Trophoblast cell (in vitro differentiated cells and primary cell): Measurements from ENCODE around the gene RHPN2.

Experiments used
- DNase-seq, 2 donors: peaks; one replicate each; pipeline ENCODE4 v3.0.0-alpha.2; 2016
- H2AFZ ChIP-seq: 2 replicates; pipeline ENCODE4 v1.6.1; 2013; ENCODE audit warnings: low read length, moderate library complexity, mild to moderate bottlenecking; ENCODE audit not compliant: insufficient read depth, poor library complexity
- H2AK5ac ChIP-seq: 2 replicates; pipeline ENCODE4 v1.6.1; 2013; ENCODE audit warnings: mild to moderate bottlenecking, low read length
- H2BK120ac ChIP-seq: 2 replicates; pipeline ENCODE4 v1.6.1; 2013; ENCODE audit warnings: low read length, mild to moderate bottlenecking, moderate library complexity; ENCODE audit not compliant: insufficient read depth, poor library complexity
- H2BK12ac ChIP-seq: 2 replicates; pipeline ENCODE4 v1.6.1; 2013; ENCODE audit warnings: mild to moderate bottlenecking, low read length, moderate library complexity
- H2BK5ac ChIP-seq: 2 replicates; pipeline ENCODE4 v1.6.1; 2013; ENCODE audit warnings: low read length, low read depth, moderate library complexity, mild to moderate bottlenecking; ENCODE audit not compliant: poor library complexity
- H3K14ac ChIP-seq: 2 replicates; pipeline ENCODE4 v1.6.1; 2013; ENCODE audit warnings: mild to moderate bottlenecking, low read length
- H3K18ac ChIP-seq: 2 replicates; pipeline ENCODE4 v1.6.1; 2013; ENCODE audit warnings: mild to moderate bottlenecking, low read length
- H3K23ac ChIP-seq: 2 replicates; pipeline ENCODE4 v1.6.1; 2013; ENCODE audit warnings: low read length
- H3K27ac ChIP-seq: 2 replicates; pipeline ENCODE4 v1.5.1; 2013; ENCODE audit warnings: low read depth, mild to moderate bottlenecking, inconsistent platforms, low read length, moderate library complexity
- H3K27me3 ChIP-seq: 2 replicates; pipeline ENCODE4 v1.6.1; 2013; ENCODE audit warnings: inconsistent platforms, mild to moderate bottlenecking, low read length, moderate library complexity; ENCODE audit not compliant: insufficient read depth
- H3K36me3 ChIP-seq, 2 experiments: 1 replicate in 1 of 2; 2 replicates in 1 of 2; pipeline ENCODE4 v1.6.1; 2013; ENCODE audit warnings: low read length in 2 of 2, mild to moderate bottlenecking in 2 of 2, moderate library complexity in 1 of 2; ENCODE audit not compliant: insufficient read depth in 2 of 2, control insufficient read depth in 1 of 2
- H3K4ac ChIP-seq: 2 replicates; pipeline ENCODE4 v1.6.1; 2013; ENCODE audit warnings: low read depth, mild to moderate bottlenecking, low read length, moderate library complexity
- H3K4me1 ChIP-seq, 2 experiments: 1 replicate in 1 of 2; 2 replicates in 1 of 2; pipeline ENCODE4 v1.6.1; 2013; ENCODE audit warnings: low read length in 2 of 2, mild to moderate bottlenecking in 2 of 2, moderate library complexity in 1 of 2; ENCODE audit not compliant: insufficient read depth in 2 of 2, control insufficient read depth in 1 of 2
- H3K4me2 ChIP-seq: 2 replicates; pipeline ENCODE4 v1.6.1; 2013; ENCODE audit warnings: inconsistent platforms, mild to moderate bottlenecking, low read length, moderate library complexity
- H3K4me3 ChIP-seq: 2 replicates; pipeline ENCODE4 v1.5.1; 2013; ENCODE audit warnings: mild to moderate bottlenecking, low read depth, low read length, inconsistent platforms
- H3K79me1 ChIP-seq: one replicate; pipeline ENCODE4 v1.6.1; 2013; ENCODE audit warnings: low read length
- H3K79me2 ChIP-seq: 2 replicates; pipeline ENCODE4 v1.6.1; 2013; ENCODE audit warnings: low read length, mild to moderate bottlenecking; ENCODE audit not compliant: control insufficient read depth, insufficient read depth, poor library complexity
- H3K9ac ChIP-seq: 2 replicates; pipeline ENCODE4 v1.6.1; 2013; ENCODE audit warnings: mild to moderate bottlenecking, low read length
- H3K9me3 ChIP-seq: 2 replicates; pipeline ENCODE4 v1.6.1; 2013; ENCODE audit warnings: low read depth, mild to moderate bottlenecking, control low read depth, inconsistent platforms, low read length; ENCODE audit not compliant: insufficient read depth
- H4K12ac ChIP-seq: 2 replicates; pipeline ENCODE4 v1.6.1; 2013; ENCODE audit warnings: low read depth, mild to moderate bottlenecking, low read length, moderate library complexity
- H4K8ac ChIP-seq: 2 replicates; pipeline ENCODE4 v1.6.1; 2013; ENCODE audit warnings: low read depth, mild to moderate bottlenecking, low read length, moderate library complexity
- H4K91ac ChIP-seq: one replicate; pipeline ENCODE4 v1.6.1; 2013; ENCODE audit warnings: low read depth, mild to moderate bottlenecking, low read length, moderate library complexity
- WGBS: extraction: QIAGEN DNeasy Blood & Tissue Kit; methylation state at CpG from one replicate; pipeline ENCODE4 v1.1.7; 2013; ENCODE audit warnings: missing lambda C conversion rate; ENCODE audit not compliant: insufficient read length, insufficient coverage; ENCODE audit errors: extremely low coverage; 5-methylcytosine and 5-hydroxymethylcytosine counted together

RHPN2 gene

GRCh38 chr19:33096005-33096404 is 31.3 kb upstream of the RHPN2 start:
- Histone ChIP-seq H3K4ac (no peak overlapping the region), H3K23ac (no peak overlapping the region), H2BK5ac (no peak overlapping the region), H3K4me1 (no peaks in the 10 kb centered on the region), H2BK120ac (no peak overlapping the region), H3K36me3 (peaks cover 27 to 47% of the 10 kb centered on the region in 2 experiments), H2BK12ac (no peak overlapping the region), H3K18ac (no peak overlapping the region), H3K27ac (no peak overlapping the region), H3K9ac (no peak overlapping the region), H2AK5ac (no peak overlapping the region), H4K91ac (no peak overlapping the region), H3K79me1 (no peaks in the 10 kb centered on the region), H3K14ac (no peak overlapping the region), H2AFZ (no peak overlapping the region), H3K79me2 (no peaks in the 10 kb centered on the region), H3K4me3 (no peak overlapping the region), H3K27me3 (no peaks in the 10 kb centered on the region), H4K12ac (no peak overlapping the region), H4K8ac (no peak overlapping the region), H3K9me3 (no peaks in the 10 kb centered on the region), H3K4me2 (no peak overlapping the region)
- no CpG with 5 or more reads among the region's 4 CpGs for WGBS
- no peak for DNase-seq

GRCh38 chr19:33094436-33095067 is 29.9 kb upstream of the RHPN2 start:
- Histone ChIP-seq H2BK12ac (no peak overlapping the region), H3K9me3 (no peaks in the 10 kb centered on the region), H2AK5ac (no peak overlapping the region), H2AFZ (no peak overlapping the region), H4K12ac (no peak overlapping the region), H3K79me2 (no peaks in the 10 kb centered on the region), H3K4me2 (no peak overlapping the region), H4K8ac (no peak overlapping the region), H2BK5ac (no peak overlapping the region), H3K27me3 (no peaks in the 10 kb centered on the region), H3K79me1 (no peaks in the 10 kb centered on the region), H3K18ac (no peak overlapping the region), H3K4me1 (no peaks in the 10 kb centered on the region), H3K4ac (no peak overlapping the region), H3K14ac (no peak overlapping the region), H2BK120ac (no peak overlapping the region), H3K4me3 (no peak overlapping the region), H3K27ac (no peak overlapping the region), H3K36me3 (peaks cover 31 to 47% of the 10 kb centered on the region in 2 experiments), H3K23ac (no peak overlapping the region), H4K91ac (no peak overlapping the region), H3K9ac (no peak overlapping the region)
- no peak for DNase-seq
- WGBS: no CpG with 5 or more reads among the region's 6 CpGs

- WGBS: no CpG with 5 or more reads among the region's 11 CpGs
Measured at GRCh38 chr19:33093420-33094210, 28.9 kb upstream of the RHPN2 start.

GRCh38 chr19:33090179-33090578 is 25.5 kb upstream of the RHPN2 start:
- H3K18ac ChIP-seq: no peak overlapping the region
- no peak overlapping the region for H3K23ac ChIP-seq
- no peak overlapping the region for H3K27ac ChIP-seq
- no peaks in the 10 kb centered on the region for H3K27me3 ChIP-seq
- no peak overlapping the region for H3K4ac ChIP-seq
- H4K8ac ChIP-seq: no peak overlapping the region
- peak overlapping the region; percentile 23 for H3K9ac ChIP-seq
- peaks cover 22 to 36% of the 10 kb centered on the region in 2 experiments for H3K36me3 ChIP-seq
- H2BK12ac ChIP-seq: no peak overlapping the region
- H2BK5ac ChIP-seq: no peak overlapping the region
- H3K79me1 ChIP-seq: no peaks in the 10 kb centered on the region
- H3K4me2 ChIP-seq: no peak overlapping the region
- H2AK5ac ChIP-seq: no peak overlapping the region
- H3K79me2 ChIP-seq: no peaks in the 10 kb centered on the region
- H3K14ac ChIP-seq: no peak overlapping the region
- no peaks in the 10 kb centered on the region for H3K4me1 ChIP-seq
- H3K4me3 ChIP-seq: no peak overlapping the region
- H2BK120ac ChIP-seq: no peak overlapping the region
- H4K91ac ChIP-seq: no peak overlapping the region
- no peak overlapping the region for H4K12ac ChIP-seq
- DNase-seq: no peak
- peaks cover 2% of the 10 kb centered on the region for H3K9me3 ChIP-seq
- H2AFZ ChIP-seq: no peak overlapping the region
- no CpG with 5 or more reads among the region's 3 CpGs for WGBS

More at GRCh38 chr19:33093420-33094210, 28.9 kb upstream of the RHPN2 start:
- Histone ChIP-seq H2BK120ac (no peak overlapping the region), H3K18ac (no peak overlapping the region), H2AK5ac (no peak overlapping the region), H3K27ac (no peak overlapping the region), H3K4me2 (no peak overlapping the region), H3K4me3 (no peak overlapping the region), H2AFZ (no peak overlapping the region), H4K91ac (no peak overlapping the region), H3K79me2 (no peaks in the 10 kb centered on the region), H2BK5ac (no peak overlapping the region), H4K12ac (no peak overlapping the region), H3K23ac (no peak overlapping the region), H3K9ac (no peak overlapping the region), H3K9me3 (peaks cover 2% of the 10 kb centered on the region), H4K8ac (no peak overlapping the region), H3K4me1 (no peaks in the 10 kb centered on the region), H3K36me3 (peaks cover 33 to 51% of the 10 kb centered on the region in 2 experiments), H3K27me3 (no peaks in the 10 kb centered on the region), H3K14ac (no peak overlapping the region), H2BK12ac (no peak overlapping the region), H3K4ac (no peak overlapping the region), H3K79me1 (no peaks in the 10 kb centered on the region)
- DNase-seq: no peak
